Skeletal muscle satellite cell (primary cell): ENCODE data around the gene SBK3.
"Not testable (repeated sequence)": the region's sequence is repeated elsewhere in the genome, so short reads cannot be mapped to it uniquely, and the experiment has no call there.

Experiments
- H3K27me3 ChIP-seq: 2 replicates; pipeline ENCODE4 v1.7.0; 2013; ENCODE audit warnings: low read length; ENCODE audit not compliant: control insufficient read depth, insufficient read depth
- H3K36me3 ChIP-seq: 2 replicates; pipeline ENCODE4 v1.7.0; 2013; ENCODE audit warnings: mild to moderate bottlenecking, control low read depth, low read length; ENCODE audit not compliant: insufficient read depth
- H3K4me1 ChIP-seq: 2 replicates; pipeline ENCODE4 v1.7.0; 2013; ENCODE audit warnings: low read length; ENCODE audit not compliant: control insufficient read depth, insufficient read depth
- H3K4me2 ChIP-seq: 2 replicates; pipeline ENCODE4 v1.7.0; 2013; ENCODE audit warnings: mild to moderate bottlenecking, low read length
- H3K4me3 ChIP-seq: 2 replicates; pipeline ENCODE4 v1.7.0; 2013; ENCODE audit warnings: low read length
- H3K9ac ChIP-seq: 2 replicates; pipeline ENCODE4 v1.7.0; 2013; ENCODE audit warnings: mild to moderate bottlenecking, low read depth, low read length, moderate library complexity
- H3K9me3 ChIP-seq: replicated peaks from 2 replicates; pipeline ENCODE4 v1.7.0; 2013; ENCODE audit warnings: mild to moderate bottlenecking, control low read depth, low read length

Gene SBK3

GRCh38 chr19:55500368-55500952 lies 44.9 kb downstream of the SBK3 start:
- Histone ChIP-seq H3K36me3 (no peaks in the 10 kb centered on the region), H3K4me2 (no peak overlapping the region), H3K4me1 (no peaks in the 10 kb centered on the region), H3K4me3 (no peak overlapping the region), H3K9me3 (no peaks in the 10 kb centered on the region), H3K9ac (no peak overlapping the region), H3K27me3 (peaks cover 3% of the 10 kb centered on the region)

GRCh38 chr19:55498246-55498840 lies 47.0 kb downstream of the SBK3 start:
- no peak overlapping the region for H3K4me3 ChIP-seq
- H3K4me2 ChIP-seq = no peak overlapping the region
- no peaks in the 10 kb centered on the region for H3K9me3 ChIP-seq
- H3K36me3 ChIP-seq = no peaks in the 10 kb centered on the region
- no peak overlapping the region for H3K9ac ChIP-seq
- H3K27me3 ChIP-seq = no peaks in the 10 kb centered on the region
- H3K4me1 ChIP-seq = no peaks in the 10 kb centered on the region

GRCh38 chr19:55497763-55498162 lies 47.6 kb downstream of the SBK3 start:
- Histone ChIP-seq H3K36me3 (no peaks in the 10 kb centered on the region), H3K4me3 (no peak overlapping the region), H3K4me1 (no peaks in the 10 kb centered on the region), H3K9me3 (no peaks in the 10 kb centered on the region), H3K27me3 (no peaks in the 10 kb centered on the region), H3K4me2 (no peak overlapping the region), H3K9ac (no peak overlapping the region)

- H3K9ac ChIP-seq, H3K9me3 ChIP-seq, H3K27me3 ChIP-seq, H3K4me1 ChIP-seq, H3K4me3 ChIP-seq, H3K36me3 ChIP-seq, H3K4me2 ChIP-seq: not testable (repeated sequence)
These were observed 48.5 kb downstream of the SBK3 start for GRCh38 chr19:55496820-55497219.

- H3K4me3 ChIP-seq = no peak overlapping the region
- H3K9ac ChIP-seq = no peak overlapping the region
- no peaks in the 10 kb centered on the region for H3K36me3 ChIP-seq
- no peaks in the 10 kb centered on the region for H3K9me3 ChIP-seq
- H3K27me3 ChIP-seq = peaks cover 5% of the 10 kb centered on the region
- H3K4me2 ChIP-seq = no peak overlapping the region
- no peaks in the 10 kb centered on the region for H3K4me1 ChIP-seq
These were observed 49.5 kb downstream of the SBK3 start for GRCh38 chr19:55495646-55496349.

GRCh38 chr19:55494172-55494761 lies 51.1 kb downstream of the SBK3 start:
- Histone ChIP-seq H3K4me3 (no peak overlapping the region), H3K4me1 (peaks cover 5% of the 10 kb centered on the region), H3K9me3 (no peaks in the 10 kb centered on the region), H3K4me2 (no peak overlapping the region), H3K36me3 (no peaks in the 10 kb centered on the region), H3K27me3 (peaks cover 5% of the 10 kb centered on the region), H3K9ac (no peak overlapping the region)

- H3K36me3 ChIP-seq = no peaks in the 10 kb centered on the region
- H3K4me3 ChIP-seq = no peak overlapping the region
- H3K4me2 ChIP-seq = no peak overlapping the region
- H3K9ac ChIP-seq = no peak overlapping the region
- peaks cover 9% of the 10 kb centered on the region for H3K4me1 ChIP-seq
- H3K27me3 ChIP-seq = peaks cover 5% of the 10 kb centered on the region
- no peaks in the 10 kb centered on the region for H3K9me3 ChIP-seq
These were observed 51.6 kb downstream of the SBK3 start for GRCh38 chr19:55493645-55494171.

- H3K4me3 ChIP-seq = no peak overlapping the region
- no peaks in the 10 kb centered on the region for H3K36me3 ChIP-seq
- H3K4me2 ChIP-seq = no peak overlapping the region
- H3K9me3 ChIP-seq = no peaks in the 10 kb centered on the region
- H3K27me3 ChIP-seq = peaks cover 5% of the 10 kb centered on the region
- H3K9ac ChIP-seq = no peak overlapping the region
- H3K4me1 ChIP-seq = peaks cover 13% of the 10 kb centered on the region
These were observed 52.2 kb downstream of the SBK3 start for GRCh38 chr19:55493052-55493644.

GRCh38 chr19:55492362-55492944 lies 52.9 kb downstream of the SBK3 start:
- H3K36me3 ChIP-seq = no peaks in the 10 kb centered on the region
- peaks cover 5% of the 10 kb centered on the region for H3K27me3 ChIP-seq
- H3K9ac ChIP-seq = no peak overlapping the region
- peaks cover 20% of the 10 kb centered on the region for H3K4me1 ChIP-seq
- no peak overlapping the region for H3K4me3 ChIP-seq
- H3K9me3 ChIP-seq = no peaks in the 10 kb centered on the region
- H3K4me2 ChIP-seq = no peak overlapping the region

- H3K36me3 ChIP-seq = no peaks in the 10 kb centered on the region
- no peak overlapping the region for H3K4me3 ChIP-seq
- H3K4me1 ChIP-seq = peaks cover 27% of the 10 kb centered on the region
- no peak overlapping the region for H3K9ac ChIP-seq
- H3K4me2 ChIP-seq = no peak overlapping the region
- H3K27me3 ChIP-seq = peaks cover 5% of the 10 kb centered on the region
- H3K9me3 ChIP-seq = no peaks in the 10 kb centered on the region
These were observed 53.6 kb downstream of the SBK3 start for GRCh38 chr19:55491546-55492360.
